K562 (cell line): ENCODE data around the gene MYL12B. TPM values are rescaled to one million over a fixed set of nuclear protein-coding genes. Genes with fewer than 3 reads are reported as not detected.

Source experiments
- DDX20 ChIP-seq: fragments of 450-650 bp; IDR thresholded peaks from 2 replicates; pipeline ENCODE4 v1.6.1; 2016; ENCODE audit warnings: missing genetic modification characterization, low read depth, mild to moderate bottlenecking, missing compliant biosample characterization, moderate library complexity
- LCOR ChIP-seq: sonication (generic); formaldehyde crosslinking; IDR thresholded peaks from 2 replicates; pipeline ENCODE4 v1.8.0; 2022; ENCODE audit warnings: mild to moderate bottlenecking, missing genetic modification reagents
- MLX ChIP-seq, 2 experiments: fragments of 450-650 bp in 1 of 2; sonication (generic) in 1 of 2; formaldehyde crosslinking; conservative IDR thresholded peaks; 2 replicates each; pipeline versions ENCODE4 v1.4.0 to v1.8.1; 2020 to 2022; ENCODE audit warnings: mild to moderate bottlenecking in 1 of 2, missing genetic modification reagents in 1 of 2
- NR2C1 ChIP-seq, 2 experiments: fragments of 450-650 bp; IDR thresholded peaks; 2 replicates each; pipeline ENCODE4 v1.6.1; 2017; ENCODE audit warnings: mild to moderate bottlenecking in 2 of 2, antibody characterized with exemption in 1 of 2, inconsistent platforms in 1 of 2, missing compliant biosample characterization in 1 of 2, missing genetic modification characterization in 1 of 2
- RCOR1 ChIP-seq, 2 experiments: IDR thresholded peaks; 2 replicates each; pipeline ENCODE4 v1.6.1; 2012; ENCODE audit warnings: low read depth in 2 of 2, low read length in 2 of 2, borderline replicate concordance in 1 of 2, improper control_type of control experiment in 1 of 2
- TAF1 ChIP-seq: IDR thresholded peaks from 2 replicates; pipeline ENCODE4 v1.6.1; 2011; ENCODE audit warnings: mild to moderate bottlenecking, low read length, moderate library complexity; ENCODE audit not compliant: insufficient read depth, control insufficient read depth, severe bottlenecking; ENCODE audit errors: extremely low read depth
- polyA plus RNA-seq, 8 experiments: library from polyadenylated mRNA; depleted of rRNA in 4 of 8; stranded (reverse) in 5 of 8; unstranded in 3 of 8; fragments of >200 nt; fragmentation: Nextera tagmentation in 2 of 8; fragmentation: Illumina TruSeq in 1 of 8; extraction: Ambion mirVana in 2 of 8; extraction: Trizol in 1 of 8; gene quantifications; 2 replicates each; pipeline versions ENCODE4 v1.2.1 to v1.2.3, GENCODE V29; 2011 to 2014; ENCODE audit warnings: inconsistent platforms in 1 of 8, missing spikeins in 1 of 8
- total RNA-seq, 7 experiments: library from RNA; depleted of rRNA in 6 of 7; stranded (reverse); fragments of >200 nt in 6 of 7; fragmentation: Illumina TruSeq in 2 of 7; extraction: Trizol in 2 of 7; gene quantifications; 2 replicates each; pipeline versions ENCODE4 v1.2.1 to v1.2.3, GENCODE V29; 2011 to 2021; ENCODE audit warnings: low replicate concordance in 1 of 7
- TF ChIP-seq, protein P1 (sequence below), 2 experiments: fragments of 450-650 bp in 1 of 2; sonication (generic) in 1 of 2; formaldehyde crosslinking in 1 of 2; IDR thresholded peaks; 2 replicates each; pipeline versions ENCODE4 v1.7.1 to v1.9.0; 2016 to 2022; ENCODE audit warnings: inconsistent platforms in 1 of 2, mild to moderate bottlenecking in 1 of 2, missing genetic modification reagents in 1 of 2

The MYL12B gene
- total and polyA plus RNA-seq, 9 of the 15 experiments (the other 6 are each of a cell fraction or from before 2014, with no cell fraction given), result 220 to 995 (median 463) TPM

GRCh38 chr18:3247240-3248061, 14.5 kb upstream of the MYL12B start, which contains the start of gene MYL12A (continued):
- peak in 1 of 2 experiments; percentile 85; a peak in 1 of 4 replicates for TF ChIP-seq RCOR1 (IDR thresholded peaks at IDR 0.05; ENCODE audit: borderline replicate concordance in 1 of 2, low read depth in 2 of 2, low read length in 2 of 2)
- TF ChIP-seq, protein P1, sequence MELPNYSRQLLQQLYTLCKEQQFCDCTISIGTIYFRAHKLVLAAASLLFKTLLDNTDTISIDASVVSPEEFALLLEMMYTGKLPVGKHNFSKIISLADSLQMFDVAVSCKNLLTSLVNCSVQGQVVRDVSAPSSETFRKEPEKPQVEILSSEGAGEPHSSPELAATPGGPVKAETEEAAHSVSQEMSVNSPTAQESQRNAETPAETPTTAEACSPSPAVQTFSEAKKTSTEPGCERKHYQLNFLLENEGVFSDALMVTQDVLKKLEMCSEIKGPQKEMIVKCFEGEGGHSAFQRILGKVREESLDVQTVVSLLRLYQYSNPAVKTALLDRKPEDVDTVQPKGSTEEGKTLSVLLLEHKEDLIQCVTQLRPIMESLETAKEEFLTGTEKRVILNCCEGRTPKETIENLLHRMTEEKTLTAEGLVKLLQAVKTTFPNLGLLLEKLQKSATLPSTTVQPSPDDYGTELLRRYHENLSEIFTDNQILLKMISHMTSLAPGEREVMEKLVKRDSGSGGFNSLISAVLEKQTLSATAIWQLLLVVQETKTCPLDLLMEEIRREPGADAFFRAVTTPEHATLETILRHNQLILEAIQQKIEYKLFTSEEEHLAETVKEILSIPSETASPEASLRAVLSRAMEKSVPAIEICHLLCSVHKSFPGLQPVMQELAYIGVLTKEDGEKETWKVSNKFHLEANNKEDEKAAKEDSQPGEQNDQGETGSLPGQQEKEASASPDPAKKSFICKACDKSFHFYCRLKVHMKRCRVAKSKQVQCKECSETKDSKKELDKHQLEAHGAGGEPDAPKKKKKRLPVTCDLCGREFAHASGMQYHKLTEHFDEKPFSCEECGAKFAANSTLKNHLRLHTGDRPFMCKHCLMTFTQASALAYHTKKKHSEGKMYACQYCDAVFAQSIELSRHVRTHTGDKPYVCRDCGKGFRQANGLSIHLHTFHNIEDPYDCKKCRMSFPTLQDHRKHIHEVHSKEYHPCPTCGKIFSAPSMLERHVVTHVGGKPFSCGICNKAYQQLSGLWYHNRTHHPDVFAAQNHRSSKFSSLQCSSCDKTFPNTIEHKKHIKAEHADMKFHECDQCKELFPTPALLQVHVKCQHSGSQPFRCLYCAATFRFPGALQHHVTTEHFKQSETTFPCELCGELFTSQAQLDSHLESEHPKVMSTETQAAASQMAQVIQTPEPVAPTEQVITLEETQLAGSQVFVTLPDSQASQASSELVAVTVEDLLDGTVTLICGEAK (IDR thresholded peaks at IDR 0.05), result peak; percentile 95
- TF ChIP-seq, protein P1 (CRISPR knock-in tag; IDR thresholded peaks at IDR 0.05), result no peak
- 0 out of 4 replicates have a peak, but pooled peaks of 1 of the 2 experiments have one; percentile 87 for TF ChIP-seq MLX (CRISPR knock-in tag; conservative IDR thresholded peaks at IDR 0.05)
- TF ChIP-seq DDX20 (tag), result no peak
- TF ChIP-seq TAF1, result peak; percentile 99
- no peak for TF ChIP-seq NR2C1 (IDR thresholded peaks at IDR 0.05)
- TF ChIP-seq NR2C1 (tag; IDR thresholded peaks at IDR 0.05), result no peak; the same call in 1 of the 2 replicates
- no peak; the same call in 1 of the 2 replicates for TF ChIP-seq LCOR (CRISPR knock-in tag)
